Activated B cell treated with CpG ODN at 0.5 μM for 24 hours (primary cell): ENCODE data around the gene GMPPA. TPM values are rescaled to one million over a fixed set of nuclear protein-coding genes. Genes with fewer than 3 reads are reported as not detected.

Experiments
- ATAC-seq: fragments of 200-7000 bp; cut with Tn5 transposase; one replicate; pipeline ENCODE4 v1.10.0; 2021; ENCODE audit warnings: low read depth, mild to moderate bottlenecking, moderate library complexity
- CTCF ChIA-PET: fragments of 350-600 bp; sonication (Branson Sonifier 250); formaldehyde crosslinking; loops from one replicate; lab custom pipeline; 2021; ENCODE audit warnings: antibody characterized with exemption; lab: Charles Lee
- POLR2A ChIA-PET: fragments of 350-600 bp; sonication (Branson Sonifier 250); formaldehyde crosslinking; loops from one replicate; lab custom pipeline; 2021; ENCODE audit warnings: antibody characterized with exemption; lab: Charles Lee
- DNase-seq: peaks from one replicate; pipeline ENCODE4 v3.0.0; 2022
- H3K27ac Mint-ChIP-seq: one replicate; pipeline ENCODE4 v1.8.0; 2020; ENCODE audit warnings: mixed read lengths
- H3K27me3 Mint-ChIP-seq: one replicate; pipeline ENCODE4 v1.8.0; 2021; ENCODE audit warnings: mixed read lengths
- H3K36me3 Mint-ChIP-seq: one replicate; pipeline ENCODE4 v1.8.0; 2021; ENCODE audit warnings: low read depth, mixed read lengths
- H3K4me1 Mint-ChIP-seq: one replicate; pipeline ENCODE4 v1.8.0; 2021; ENCODE audit warnings: mixed read lengths
- H3K4me3 Mint-ChIP-seq: one replicate; pipeline ENCODE4 v1.8.0; 2020; ENCODE audit warnings: mild to moderate bottlenecking, mixed read lengths
- H3K9me3 Mint-ChIP-seq: one replicate; pipeline ENCODE4 v1.8.0; 2020; ENCODE audit warnings: mixed read lengths
- intact Hi-C: fragments of 100-400 bp; cut with micrococcal nuclease; formaldehyde crosslinking; loops from one replicate; pipeline ENCODE4 v1.15.1; 2024
- total RNA-seq: library from RNA; stranded (reverse); gene quantifications from 2 replicates; pipeline ENCODE4 v1.2.3, GENCODE V29; 2022
- TF ChIP-seq, protein P1 (sequence below): fragments of 200-600 bp; IDR thresholded peaks from one replicate; pipeline ENCODE4 v1.8.0; 2022; ENCODE audit warnings: antibody characterized with exemption, mild to moderate bottlenecking

The GMPPA gene
- total RNA-seq, 1 donor from 2014 or later, result 33.0 TPM

DNA sequence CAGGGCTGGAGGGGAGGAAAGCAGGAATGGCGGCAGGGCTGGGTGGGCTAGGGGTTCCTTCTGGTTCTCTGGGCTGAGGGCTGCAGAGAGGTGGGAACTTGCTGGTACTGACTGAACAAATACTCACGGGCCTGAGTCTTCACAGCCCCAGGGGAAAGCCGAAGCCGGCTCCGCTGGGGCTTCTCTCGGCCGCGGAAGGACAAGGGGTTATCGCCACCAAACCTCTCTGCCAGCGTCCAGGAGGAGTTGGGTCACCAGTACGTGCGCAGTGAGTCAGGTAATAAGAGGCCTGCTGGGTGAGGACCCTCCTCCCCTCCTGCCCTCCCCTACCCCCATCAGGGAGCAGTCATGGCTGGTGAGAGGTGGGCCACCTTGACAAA, 13.5 kb upstream of the GMPPA start:
- intact Hi-C loops, result no loop called here
- DNase-seq (no peak), ATAC-seq (no peak)
- peaks cover 8% of the 10 kb centered on the region for H3K4me1 Mint-ChIP-seq
- H3K36me3 Mint-ChIP-seq, result no peaks in the 10 kb centered on the region
- no peaks in the 10 kb centered on the region for H3K9me3 Mint-ChIP-seq
- peaks cover 50% of the 10 kb centered on the region for H3K27me3 Mint-ChIP-seq
- TF ChIP-seq, protein P1, sequence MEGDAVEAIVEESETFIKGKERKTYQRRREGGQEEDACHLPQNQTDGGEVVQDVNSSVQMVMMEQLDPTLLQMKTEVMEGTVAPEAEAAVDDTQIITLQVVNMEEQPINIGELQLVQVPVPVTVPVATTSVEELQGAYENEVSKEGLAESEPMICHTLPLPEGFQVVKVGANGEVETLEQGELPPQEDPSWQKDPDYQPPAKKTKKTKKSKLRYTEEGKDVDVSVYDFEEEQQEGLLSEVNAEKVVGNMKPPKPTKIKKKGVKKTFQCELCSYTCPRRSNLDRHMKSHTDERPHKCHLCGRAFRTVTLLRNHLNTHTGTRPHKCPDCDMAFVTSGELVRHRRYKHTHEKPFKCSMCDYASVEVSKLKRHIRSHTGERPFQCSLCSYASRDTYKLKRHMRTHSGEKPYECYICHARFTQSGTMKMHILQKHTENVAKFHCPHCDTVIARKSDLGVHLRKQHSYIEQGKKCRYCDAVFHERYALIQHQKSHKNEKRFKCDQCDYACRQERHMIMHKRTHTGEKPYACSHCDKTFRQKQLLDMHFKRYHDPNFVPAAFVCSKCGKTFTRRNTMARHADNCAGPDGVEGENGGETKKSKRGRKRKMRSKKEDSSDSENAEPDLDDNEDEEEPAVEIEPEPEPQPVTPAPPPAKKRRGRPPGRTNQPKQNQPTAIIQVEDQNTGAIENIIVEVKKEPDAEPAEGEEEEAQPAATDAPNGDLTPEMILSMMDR, result no peak
- ChIA-PET CTCF (no interaction called here), POLR2A (no interaction called here)
- H3K27ac Mint-ChIP-seq, result no peak overlapping the region
- no peak overlapping the region for H3K4me3 Mint-ChIP-seq

DNA sequence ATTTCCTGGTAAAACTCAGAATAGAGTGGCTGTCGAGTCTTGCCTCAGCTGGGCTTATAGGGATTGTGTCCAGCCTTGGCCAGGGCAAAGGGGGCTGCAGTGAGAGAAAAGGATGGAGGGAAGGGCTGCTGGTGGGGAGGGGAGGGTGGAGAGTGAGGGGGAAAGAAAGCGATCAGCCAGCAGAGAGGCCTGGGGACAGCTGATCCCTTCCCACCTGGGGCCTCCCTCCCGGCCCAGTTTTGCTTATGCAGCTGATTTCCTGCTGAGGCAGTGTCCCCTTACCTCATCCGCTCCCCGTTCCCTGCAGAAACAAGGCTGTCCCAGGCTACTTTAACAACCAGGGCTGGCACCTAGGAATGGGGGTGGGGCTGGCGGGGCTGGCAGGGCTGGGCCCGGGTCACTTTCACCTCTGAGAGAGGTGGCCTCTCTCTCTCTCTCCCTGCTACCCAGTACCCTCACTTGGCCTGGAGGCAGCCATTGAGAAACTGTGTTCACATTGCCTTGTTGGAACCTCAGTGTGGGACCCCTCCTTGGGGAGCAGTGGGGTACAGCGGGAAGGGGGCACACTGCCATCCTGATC, 12.2 kb upstream of the GMPPA start:
- H3K36me3 Mint-ChIP-seq, result no peaks in the 10 kb centered on the region
- H3K4me3 Mint-ChIP-seq, result no peak overlapping the region
- DNase-seq (no peak), ATAC-seq (no peak)
- no peak overlapping the region for H3K27ac Mint-ChIP-seq
- ChIA-PET CTCF (no interaction called here), POLR2A (no interaction called here)
- intact Hi-C loops, result no loop called here
- no peaks in the 10 kb centered on the region for H3K9me3 Mint-ChIP-seq
- peaks cover 47% of the 10 kb centered on the region for H3K27me3 Mint-ChIP-seq
- peaks cover 8% of the 10 kb centered on the region for H3K4me1 Mint-ChIP-seq
- TF ChIP-seq, protein P1, result no peak

DNA sequence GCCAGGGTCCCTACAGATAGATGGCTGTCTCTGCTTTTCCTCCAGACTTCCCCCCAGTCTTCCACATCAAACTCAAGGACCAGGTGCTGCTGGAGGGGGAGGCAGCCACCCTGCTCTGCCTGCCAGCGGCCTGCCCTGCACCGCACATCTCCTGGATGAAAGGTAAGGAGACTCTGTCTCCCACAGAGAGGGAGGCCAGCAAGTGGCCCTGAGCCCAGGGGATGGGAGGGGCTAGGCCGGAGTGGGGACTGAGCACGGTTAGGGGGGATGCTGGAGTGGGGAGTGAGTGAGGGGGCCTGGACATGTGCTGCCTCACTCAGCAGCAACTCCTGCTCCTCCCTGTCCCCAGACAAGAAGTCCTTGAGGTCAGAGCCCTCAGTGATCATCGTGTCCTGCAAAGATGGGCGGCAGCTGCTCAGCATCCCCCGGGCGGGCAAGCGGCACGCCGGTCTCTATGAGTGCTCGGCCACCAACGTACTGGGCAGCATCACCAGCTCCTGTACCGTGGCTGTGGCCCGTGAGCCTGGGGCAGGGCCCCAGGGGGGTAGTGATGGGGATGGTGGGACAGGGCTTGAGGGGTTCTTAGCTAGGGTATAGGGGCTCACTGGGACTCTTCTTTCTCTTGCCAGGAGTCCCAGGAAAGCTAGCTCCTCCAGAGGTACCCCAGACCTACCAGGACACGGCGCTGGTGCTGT, 10.4 kb upstream of the GMPPA start:
- no peaks in the 10 kb centered on the region for H3K36me3 Mint-ChIP-seq
- TF ChIP-seq, protein P1, result no peak
- H3K27me3 Mint-ChIP-seq, result peaks cover 44% of the 10 kb centered on the region
- ChIA-PET POLR2A (no interaction called here), CTCF (no interaction called here)
- no peaks in the 10 kb centered on the region for H3K9me3 Mint-ChIP-seq
- ATAC-seq, result no peak
- peaks cover 8% of the 10 kb centered on the region for H3K4me1 Mint-ChIP-seq
- no peak overlapping the region for H3K27ac Mint-ChIP-seq
- no peak for DNase-seq
- no peak overlapping the region for H3K4me3 Mint-ChIP-seq
- intact Hi-C loops, result no loop called here

DNA sequence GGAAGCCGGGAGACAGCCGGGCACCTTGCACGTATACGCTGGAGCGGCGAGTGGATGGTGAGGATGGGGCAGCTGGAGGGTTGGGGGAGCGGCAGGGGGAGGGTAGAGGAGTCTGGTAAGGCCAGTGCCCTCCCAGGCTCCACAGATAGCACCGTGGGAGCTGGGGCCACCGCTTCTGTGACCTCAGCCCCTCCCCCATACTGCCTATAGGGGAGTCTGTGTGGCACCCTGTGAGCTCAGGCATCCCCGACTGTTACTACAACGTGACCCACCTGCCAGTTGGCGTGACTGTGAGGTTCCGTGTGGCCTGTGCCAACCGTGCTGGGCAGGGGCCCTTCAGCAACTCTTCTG, 9.9 kb upstream of the GMPPA start:
- CTCF ChIA-PET, result no interaction called here
- H3K27me3 Mint-ChIP-seq, result peaks cover 48% of the 10 kb centered on the region
- POLR2A ChIA-PET, result no interaction called here
- peaks cover 8% of the 10 kb centered on the region for H3K4me1 Mint-ChIP-seq
- H3K4me3 Mint-ChIP-seq, result no peak overlapping the region
- no peak overlapping the region for H3K27ac Mint-ChIP-seq
- TF ChIP-seq, protein P1, result no peak
- DNase-seq (no peak), ATAC-seq (no peak)
- H3K36me3 Mint-ChIP-seq, result no peaks in the 10 kb centered on the region
- H3K9me3 Mint-ChIP-seq, result no peaks in the 10 kb centered on the region
- intact Hi-C loops, result no loop called here

DNA sequence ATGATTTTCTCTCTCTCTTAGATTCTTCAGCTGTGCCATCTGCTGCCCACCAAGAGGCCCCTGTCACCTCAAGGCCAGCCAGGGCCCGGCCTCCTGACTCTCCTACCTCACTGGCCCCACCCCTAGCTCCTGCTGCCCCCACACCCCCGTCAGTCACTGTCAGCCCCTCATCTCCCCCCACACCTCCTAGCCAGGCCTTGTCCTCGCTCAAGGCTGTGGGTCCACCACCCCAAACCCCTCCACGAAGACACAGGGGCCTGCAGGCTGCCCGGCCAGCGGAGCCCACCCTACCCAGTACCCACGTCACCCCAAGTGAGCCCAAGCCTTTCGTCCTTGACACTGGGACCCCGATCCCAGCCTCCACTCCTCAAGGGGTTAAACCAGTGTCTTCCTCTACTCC, 9.4 kb upstream of the GMPPA start:
- H3K36me3 Mint-ChIP-seq, result no peaks in the 10 kb centered on the region
- peaks cover 49% of the 10 kb centered on the region for H3K27me3 Mint-ChIP-seq
- CTCF ChIA-PET, result no interaction called here
- DNase-seq (no peak), ATAC-seq (no peak)
- intact Hi-C loops, result no loop called here
- H3K27ac Mint-ChIP-seq, result no peak overlapping the region
- POLR2A ChIA-PET, result no interaction called here
- no peak overlapping the region for H3K4me3 Mint-ChIP-seq
- H3K4me1 Mint-ChIP-seq, result peaks cover 3% of the 10 kb centered on the region
- TF ChIP-seq, protein P1, result no peak
- no peaks in the 10 kb centered on the region for H3K9me3 Mint-ChIP-seq
